GM19043 (cell line): ENCODE measurements around the gene FAM149B1.
A peak's percentile ranks its signal among the peaks of the same experiment; 100 is the strongest.
"Not testable (repeated sequence)": the region's sequence is repeated elsewhere in the genome, so short reads cannot be mapped to it uniquely, and the experiment has no call there.

Source experiments
- ATAC-seq: cut with Tn5 transposase; IDR thresholded peaks from one replicate; pipeline ENCODE4 v1.9.1; 2021; ENCODE audit warnings: low read depth; ENCODE audit not compliant: unreplicated experiment

Gene FAM149B1

DNA sequence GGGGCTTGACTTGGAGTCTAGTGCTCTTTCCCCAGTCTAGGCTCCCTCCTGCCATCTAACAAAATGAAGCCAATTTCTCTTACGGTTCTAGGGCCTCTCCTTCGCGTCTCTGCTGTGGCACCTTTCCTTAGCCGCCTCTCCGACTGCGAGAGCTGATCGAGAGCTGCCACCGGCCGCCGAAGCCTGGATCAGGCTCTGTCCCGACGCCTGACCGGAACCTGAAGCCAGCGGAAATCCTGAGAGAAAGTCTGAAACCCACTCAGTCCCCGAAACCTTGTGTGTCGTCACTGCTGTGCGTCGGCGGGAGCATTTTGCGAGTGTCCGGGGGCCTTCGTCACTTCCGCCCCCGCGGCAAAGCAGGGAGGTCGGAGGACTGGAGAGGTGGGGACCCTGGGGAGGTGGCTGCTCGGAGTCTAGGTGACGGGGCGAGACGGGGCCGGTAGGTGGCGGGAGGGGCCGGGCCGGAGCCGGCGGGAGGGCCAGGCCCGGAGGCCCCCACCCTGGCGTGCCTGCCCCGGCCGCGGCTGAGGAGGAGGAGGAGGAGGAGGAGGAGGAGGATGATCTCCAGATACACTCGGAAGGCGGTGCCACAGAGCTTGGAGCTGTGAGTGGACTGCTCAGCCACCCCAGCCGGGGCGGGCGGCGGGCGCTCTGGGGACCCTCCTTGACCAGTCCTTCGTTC lies at the start of gene FAM149B1, which contains the start of gene ECD:
FAM149B1 (plus strand) TSS at position 337 of the 682 bp plus-strand sequence; CDS start at position 558, 221 bp downstream.
ECD (minus strand) TSS at position 226 of the 682 bp plus-strand sequence. CDS start 4,071 bp downstream, outside the sequence.
- ATAC-seq: peak; percentile 91

GRCh38 chr10:73119457-73119856 lies 48.5 kb upstream of the FAM149B1 start:
- ATAC-seq: no peak

DNA sequence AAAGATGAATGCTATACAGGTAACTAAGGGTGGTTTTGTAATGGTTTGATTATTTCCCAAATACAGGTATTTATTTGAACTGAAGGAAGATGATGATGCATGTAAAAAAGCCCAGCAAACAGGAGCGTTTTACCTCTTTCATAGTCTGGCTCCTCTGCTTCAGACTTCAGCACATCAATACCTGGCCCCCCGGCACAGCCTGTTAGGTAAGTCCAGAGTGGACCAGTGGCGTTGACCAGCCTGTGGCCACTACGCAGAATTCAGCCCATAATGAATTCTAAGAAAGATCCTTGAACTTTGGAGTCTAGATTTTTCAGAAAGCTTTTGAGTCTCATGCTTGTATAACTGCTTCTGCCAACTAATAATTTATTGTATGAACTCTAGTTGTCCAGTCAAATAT lies 48.0 kb upstream of the FAM149B1 start:
- no peak for ATAC-seq

GRCh38 chr10:73126343-73126742 lies 41.6 kb upstream of the FAM149B1 start:
- no peak for ATAC-seq

DNA sequence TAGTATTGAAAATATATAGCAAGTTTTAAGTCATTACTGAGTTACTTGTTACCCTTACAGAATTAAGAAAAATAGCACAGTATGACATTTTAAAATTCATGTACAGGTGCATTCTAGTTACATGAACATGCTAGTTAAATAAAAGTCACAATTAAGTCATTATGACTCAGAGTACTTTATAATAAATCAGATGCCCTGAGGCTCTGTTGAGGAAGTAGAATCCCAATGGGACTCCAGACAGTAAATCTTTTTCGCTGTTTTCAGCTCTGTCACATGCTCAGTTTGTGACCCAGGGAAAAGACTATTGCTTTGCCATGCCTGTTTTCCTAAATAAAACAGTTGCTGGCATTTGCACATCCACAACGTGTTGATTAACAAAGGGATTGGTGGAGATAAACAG lies 36.6 kb upstream of the FAM149B1 start:
- ATAC-seq: no peak

DNA sequence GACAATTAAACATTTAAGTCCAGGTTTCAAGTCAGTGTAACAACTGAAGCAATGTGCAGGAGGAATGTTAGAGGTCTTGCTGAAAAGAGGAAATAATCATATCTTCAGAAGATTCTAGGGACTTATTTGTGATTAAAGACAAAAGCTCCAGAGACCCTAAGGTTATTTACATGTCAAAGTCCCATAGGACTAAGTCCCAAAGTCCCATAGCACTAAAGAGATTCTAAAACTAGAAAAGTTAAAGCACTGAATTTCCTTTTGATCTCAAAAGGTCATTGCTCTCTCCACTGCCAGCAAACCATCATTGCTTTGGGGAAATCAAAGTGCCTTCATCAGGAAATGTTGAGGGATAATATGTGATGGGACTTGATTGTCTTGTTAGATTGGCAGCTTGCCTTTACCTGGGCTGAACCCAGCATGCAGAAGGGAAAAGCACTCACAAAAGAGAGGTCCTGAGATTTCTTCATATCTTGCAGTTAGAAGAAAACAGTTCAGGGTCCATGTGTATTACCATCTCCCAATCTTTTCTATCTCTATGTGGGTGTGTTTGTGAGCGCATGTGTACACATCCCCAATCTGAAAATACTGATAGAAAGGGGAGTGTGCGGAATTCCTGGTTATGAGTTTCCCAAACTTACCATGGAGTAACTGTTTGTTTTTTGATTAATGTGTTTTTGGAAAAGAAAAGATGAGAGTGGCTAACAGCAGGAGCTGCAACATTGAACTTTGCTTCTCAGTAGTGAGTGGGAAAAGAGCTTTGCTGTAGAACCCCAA lies 35.8 kb upstream of the FAM149B1 start:
- ATAC-seq: no peak

- ATAC-seq: no peak
Measured at GRCh38 chr10:73134727-73135126, 33.2 kb upstream of the FAM149B1 start.

DNA sequence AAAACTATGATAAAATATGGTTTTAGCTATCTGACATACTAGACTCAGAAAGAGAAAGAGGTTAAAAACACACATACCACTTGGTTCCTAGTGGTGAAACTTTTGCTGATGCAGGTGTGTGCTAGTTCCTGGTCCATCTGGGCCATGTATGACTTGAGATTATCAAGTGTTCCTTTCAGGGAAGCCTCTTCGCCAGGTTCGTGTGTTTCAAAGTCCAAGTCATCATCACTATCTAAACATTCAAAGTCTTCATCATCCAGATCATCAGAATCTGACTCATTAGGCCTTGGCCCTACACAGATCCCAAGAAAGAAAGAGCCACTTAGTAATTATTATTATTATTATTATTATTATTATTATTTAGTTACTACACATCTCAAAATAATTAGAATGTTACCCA lies 31.3 kb upstream of the FAM149B1 start:
- no peak for ATAC-seq

- ATAC-seq: no peak
Measured at GRCh38 chr10:73139251-73139650, 28.7 kb upstream of the FAM149B1 start.

- no peak for ATAC-seq
Measured at GRCh38 chr10:73141603-73142002, 26.3 kb upstream of the FAM149B1 start.

- ATAC-seq: not testable (repeated sequence)
Measured at GRCh38 chr10:73150633-73151413, 17.1 kb upstream of the FAM149B1 start.

DNA sequence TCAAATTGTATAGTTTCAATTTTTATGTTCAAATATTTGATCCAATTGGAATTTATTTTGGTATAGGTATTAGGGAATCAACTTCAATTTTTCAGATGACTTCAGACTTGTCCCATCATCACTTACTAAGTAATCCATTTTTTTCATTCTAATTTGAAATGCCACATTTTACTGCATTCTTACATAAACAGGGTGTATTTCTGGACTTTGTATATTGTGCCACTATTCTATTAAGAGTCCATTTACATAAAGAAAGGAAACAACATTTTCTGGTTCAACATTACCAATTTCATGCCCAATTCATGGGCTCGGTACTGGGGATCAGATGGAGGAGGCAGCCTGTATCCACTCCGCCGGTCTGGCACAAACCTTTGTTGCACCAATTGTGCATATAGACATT lies 15.9 kb upstream of the FAM149B1 start:
- no peak for ATAC-seq

GRCh38 chr10:73156054-73156453 lies 11.9 kb upstream of the FAM149B1 start:
- ATAC-seq: no peak

DNA sequence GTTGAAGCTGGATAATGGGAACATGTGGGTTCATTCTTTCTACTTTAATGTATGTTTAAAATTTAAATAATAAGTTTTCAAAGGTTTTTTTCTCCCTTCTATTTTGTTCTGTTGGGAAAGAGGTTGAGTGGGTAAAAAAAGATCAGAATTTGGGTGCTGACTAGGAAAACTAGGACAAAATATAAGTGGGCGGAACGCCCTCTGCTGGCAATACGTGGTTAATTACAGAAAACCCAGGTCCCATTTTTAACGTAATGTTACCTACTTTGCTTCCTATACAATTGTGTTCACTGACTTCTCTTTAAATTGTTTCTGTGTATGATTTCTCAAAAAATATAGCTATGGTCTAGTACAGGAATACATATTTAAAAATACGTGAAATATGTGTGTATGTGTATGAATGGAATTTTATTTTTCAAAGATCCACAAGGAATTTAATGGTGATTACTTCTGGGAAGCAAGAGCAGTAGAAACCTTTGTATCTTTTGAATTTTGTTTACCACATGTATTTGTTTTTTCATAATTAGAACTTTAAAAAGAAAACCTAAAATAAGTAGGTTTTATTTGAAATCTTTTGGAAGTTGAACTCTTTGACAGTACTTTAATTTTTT lies 8.8 kb upstream of the FAM149B1 start:
- ATAC-seq: no peak

DNA sequence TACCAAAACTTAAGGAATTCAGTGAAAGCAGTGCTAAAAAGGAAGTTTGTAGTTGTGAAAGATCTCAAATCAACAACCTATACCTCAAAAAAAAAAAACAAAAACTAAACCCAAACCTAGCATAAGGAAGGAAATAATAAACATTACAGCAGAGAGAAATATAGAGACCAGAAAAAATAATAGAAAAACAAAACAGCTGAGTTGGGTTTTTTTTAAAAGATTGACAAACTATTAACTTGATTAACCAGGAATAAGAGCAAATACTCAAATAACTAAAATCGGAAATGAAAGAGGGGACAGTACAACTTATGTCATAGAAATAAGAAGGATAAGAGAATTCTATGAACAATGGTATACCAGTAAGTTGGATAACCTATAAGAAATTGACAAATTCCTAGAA lies 6.8 kb upstream of the FAM149B1 start:
- ATAC-seq: no peak

- no peak for ATAC-seq
Measured at GRCh38 chr10:73161662-73162061, 6.3 kb upstream of the FAM149B1 start.

GRCh38 chr10:73163096-73163495 lies 4.8 kb upstream of the FAM149B1 start:
- ATAC-seq: no peak

DNA sequence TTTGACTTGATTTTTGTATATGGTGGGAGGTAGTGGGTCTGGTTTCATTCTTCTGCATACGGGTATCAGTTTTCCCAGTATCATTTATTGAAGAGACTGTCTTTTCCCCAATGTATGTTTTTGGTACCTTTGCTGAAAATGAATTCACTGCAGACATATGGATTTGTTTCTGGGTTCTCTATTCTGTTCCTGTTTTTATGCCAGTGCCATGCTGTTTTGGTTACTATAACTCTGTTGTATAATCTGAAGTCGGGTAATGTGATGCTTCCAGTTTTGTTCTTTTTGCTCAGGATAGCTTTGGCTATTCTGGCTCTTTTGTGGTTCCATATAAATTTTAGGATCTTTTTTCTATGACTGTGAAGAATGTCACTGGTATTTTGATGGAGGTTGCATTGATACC lies 947 bp upstream of the FAM149B1 start:
- no peak for ATAC-seq

DNA sequence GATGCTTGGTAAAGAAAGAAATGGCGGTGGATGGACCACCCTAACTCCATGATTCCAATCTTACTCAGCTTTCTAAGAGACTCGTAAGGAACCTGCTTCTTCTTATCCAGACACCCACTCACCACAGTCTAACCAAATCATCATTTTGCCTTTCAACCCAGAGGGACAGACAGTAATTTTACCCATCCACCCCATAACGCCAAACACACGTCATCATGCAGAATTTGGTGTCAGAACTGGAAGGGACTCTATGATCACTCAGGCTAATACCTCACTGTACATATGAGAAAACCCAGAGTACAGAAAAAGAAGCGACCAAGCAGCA lies 499 bp upstream of the FAM149B1 start:
- ATAC-seq: no peak

GRCh38 chr10:73168465-73168803 lies 515 bp downstream of the FAM149B1 start:
- peak; percentile 16 for ATAC-seq

- ATAC-seq: no peak
Measured at GRCh38 chr10:73169320-73169719, 1.4 kb downstream of the FAM149B1 start.
